Body of pancreas (tissue), 4 donors: Measurements from ENCODE around the gene NUP93. TPM values are rescaled to one million over a fixed set of nuclear protein-coding genes. Genes with fewer than 3 reads are reported as not detected.
A peak's percentile ranks its signal among the peaks of the same experiment; 100 is the strongest.
"Not testable (repeated sequence)": the region's sequence is repeated elsewhere in the genome, so short reads cannot be mapped to it uniquely, and the experiment has no call there.

Experiments used
- ATAC-seq: fragments of 150-250 bp; one replicate; pipeline ENCODE4 v1.9.1; 2016
- DNase-seq, 4 donors: peaks; one replicate each; pipeline ENCODE4 v3.0.0-alpha.2; 2019
- H3K27ac ChIP-seq, 4 donors: fragments of 200-600 bp; sonication (generic); 1 replicate in 3 of 4; 2 replicates in 1 of 4; pipeline versions ENCODE4 v1.5.1 to v1.6.1; 2016 to 2019; ENCODE audit warnings: mild to moderate bottlenecking in 1 of 4, mixed read lengths in 1 of 4, moderate library complexity in 1 of 4
- H3K27me3 ChIP-seq, 2 donors: fragments of 200-600 bp; sonication (generic); one replicate each; pipeline ENCODE4 v1.6.0; 2016; ENCODE audit warnings: mild to moderate bottlenecking in 1 of 2
- H3K36me3 ChIP-seq, 2 donors: fragments of 200-600 bp; sonication (generic); replicated peaks in 1 of 2; 2 replicates each; pipeline ENCODE4 v1.5.1; 2016; ENCODE audit warnings: low read depth in 2 of 2; ENCODE audit not compliant: insufficient read depth in 1 of 2
- H3K4me1 ChIP-seq: fragments of 200-600 bp; sonication (generic); one replicate; pipeline ENCODE4 v1.6.0; 2016
- H3K4me3 ChIP-seq, 2 donors: fragments of 200-600 bp; sonication (generic); 1 replicate in 1 of 2; 2 replicates in 1 of 2; pipeline ENCODE4 v1.5.1; 2016 to 2019
- H3K9me3 ChIP-seq, 3 donors: fragments of 200-600 bp; sonication (generic); 1 replicate in 2 of 3; 2 replicates in 1 of 3; pipeline ENCODE4 v1.5.1; 2016
- CTCF ChIP-seq, 7 experiments: fragments of 450-650 bp in 4 of 7; fragments of 200-600 bp in 3 of 7; sonication (generic) in 3 of 7; IDR thresholded peaks; one replicate each; pipeline ENCODE4 v1.5.1; 2016 to 2019; ENCODE audit warnings: antibody characterized with exemption in 7 of 7
- POLR2A ChIP-seq, 3 donors: fragments of 450-650 bp; IDR thresholded peaks; one replicate each; pipeline ENCODE4 v1.6.1; 2016; ENCODE audit warnings: antibody characterized with exemption in 3 of 3, mild to moderate bottlenecking in 2 of 3
- WGBS, 2 donors: methylation state at CpG; one replicate each; pipeline ENCODE4 v1.1.5; 2017; 5-methylcytosine and 5-hydroxymethylcytosine counted together
- intact Hi-C: fragments of 100-400 bp; cut with DNase I; formaldehyde crosslinking; loops from one replicate; pipeline ENCODE4 v1.15.1; 2023
- total RNA-seq, 2 donors: library from RNA; depleted of rRNA; stranded (reverse); fragments of >200 nt; gene quantifications; one replicate each; pipeline ENCODE4 v1.1.0, GENCODE V29; 2016

Gene NUP93
- total RNA-seq, 2 donors from 2014 or later, result 12.2 to 19.1 TPM

GRCh38 chr16:56882077-56882800 lies 152.3 kb downstream of the NUP93 start:
- DNase-seq (no peak), ATAC-seq (no peak)
- Histone ChIP-seq H3K9me3 (no peaks in the 10 kb centered on the region), H3K36me3 (no peaks in the 10 kb centered on the region), H3K27me3 (no peaks in the 10 kb centered on the region), H3K4me1 (peaks cover 5% of the 10 kb centered on the region), H3K4me3 (no peak overlapping the region), H3K27ac (no peak overlapping the region)
- no peak for TF ChIP-seq CTCF (IDR thresholded peaks at IDR 0.05)
- TF ChIP-seq POLR2A (IDR thresholded peaks at IDR 0.05), result no peak
- intact Hi-C loops, result no loop called here
- WGBS, 2 donors, result 85 to 91% methylated on average over 7 to 8 of the region's 8 CpGs

GRCh38 chr16:56883586-56883985 lies 153.7 kb downstream of the NUP93 start:
- no peak for TF ChIP-seq POLR2A (IDR thresholded peaks at IDR 0.05)
- TF ChIP-seq CTCF (IDR thresholded peaks at IDR 0.05), result no peak
- H3K36me3 ChIP-seq, result no peaks in the 10 kb centered on the region
- no peaks in the 10 kb centered on the region for H3K9me3 ChIP-seq
- intact Hi-C loops, result no loop called here
- no peak for ATAC-seq
- 100% methylated on average over 2 of the region's 2 CpGs; no CpG with 5 or more reads in 1 of the 2 donors for WGBS, 2 donors
- no peaks in the 10 kb centered on the region for H3K27me3 ChIP-seq
- no peak overlapping the region for H3K4me3 ChIP-seq
- peaks cover 5% of the 10 kb centered on the region for H3K4me1 ChIP-seq
- DNase-seq, result no peak
- no peak overlapping the region for H3K27ac ChIP-seq

GRCh38 chr16:56884026-56884582 lies 154.2 kb downstream of the NUP93 start:
- Histone ChIP-seq H3K4me3 (no peak overlapping the region), H3K27ac (no peak overlapping the region), H3K36me3 (no peaks in the 10 kb centered on the region), H3K27me3 (no peaks in the 10 kb centered on the region), H3K4me1 (peaks cover 5% of the 10 kb centered on the region), H3K9me3 (no peaks in the 10 kb centered on the region)
- no peak for ATAC-seq
- WGBS, 2 donors, result 93 to 98% methylated on average over 14 of the region's 14 CpGs
- TF ChIP-seq POLR2A (IDR thresholded peaks at IDR 0.05) (no peak), CTCF (IDR thresholded peaks at IDR 0.05) (no peak)
- intact Hi-C loops, result no loop called here
- DNase-seq, result no peak

- DNase-seq (peak; percentile 47 to 80 (median 62)), ATAC-seq (peak; percentile 71)
- H3K4me3 ChIP-seq, H3K4me1 ChIP-seq, H3K36me3 ChIP-seq, intact Hi-C loops, H3K27me3 ChIP-seq, H3K9me3 ChIP-seq: not testable (repeated sequence)
- WGBS, 2 donors, result 72 to 94% methylated on average over 3 to 13 of the region's 13 CpGs
- peak overlapping the region in 1 of 4 donors; percentile 8 for H3K27ac ChIP-seq
These were observed 155.0 kb downstream of the NUP93 start for GRCh38 chr16:56884929-56885328.

GRCh38 chr16:56885446-56886162 lies 155.7 kb downstream of the NUP93 start:
- no peaks in the 10 kb centered on the region for H3K9me3 ChIP-seq

More at GRCh38 chr16:56885446-56886162, 155.7 kb downstream of the NUP93 start:
- no peak for TF ChIP-seq POLR2A (IDR thresholded peaks at IDR 0.05)
- no peak for TF ChIP-seq CTCF (IDR thresholded peaks at IDR 0.05)
- intact Hi-C loops, result no loop called here
- no peak for ATAC-seq
- Histone ChIP-seq H3K27ac (peak overlapping the region in 1 of 4 donors; percentile 8), H3K4me1 (peaks cover 5% of the 10 kb centered on the region), H3K27me3 (no peaks in the 10 kb centered on the region), H3K36me3 (no peaks in the 10 kb centered on the region), H3K4me3 (no peak overlapping the region)
- DNase-seq, result no peak
- WGBS, 2 donors, result 73 to 96% methylated on average over 5 to 9 of the region's 9 CpGs
